Measurements from ENCODE around the gene SETBP1.

The SETBP1 gene

DNA sequence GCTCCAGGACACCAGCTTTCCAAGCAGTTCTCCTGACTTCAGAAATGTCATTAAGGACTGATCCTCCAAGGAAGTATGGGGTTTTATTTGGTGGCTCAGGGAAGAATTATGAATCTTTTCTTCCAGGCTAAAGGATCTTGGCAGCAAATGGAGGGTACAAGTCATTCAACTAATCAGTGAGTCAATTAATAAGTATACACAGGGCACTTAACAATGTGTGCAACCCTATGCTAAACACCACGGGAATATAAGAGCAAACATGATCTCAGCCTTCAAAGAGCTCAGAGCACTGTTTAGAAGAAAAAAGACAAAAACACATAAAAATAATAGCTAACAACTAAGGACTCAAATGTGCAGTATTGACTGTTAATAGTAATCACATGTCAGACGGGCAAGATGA is 234.5 kb downstream of the SETBP1 start:
- DNase-seq = no peak

- no peak for DNase-seq
Measured at GRCh38 chr18:44915661-44916060, 235.0 kb downstream of the SETBP1 start.

DNA sequence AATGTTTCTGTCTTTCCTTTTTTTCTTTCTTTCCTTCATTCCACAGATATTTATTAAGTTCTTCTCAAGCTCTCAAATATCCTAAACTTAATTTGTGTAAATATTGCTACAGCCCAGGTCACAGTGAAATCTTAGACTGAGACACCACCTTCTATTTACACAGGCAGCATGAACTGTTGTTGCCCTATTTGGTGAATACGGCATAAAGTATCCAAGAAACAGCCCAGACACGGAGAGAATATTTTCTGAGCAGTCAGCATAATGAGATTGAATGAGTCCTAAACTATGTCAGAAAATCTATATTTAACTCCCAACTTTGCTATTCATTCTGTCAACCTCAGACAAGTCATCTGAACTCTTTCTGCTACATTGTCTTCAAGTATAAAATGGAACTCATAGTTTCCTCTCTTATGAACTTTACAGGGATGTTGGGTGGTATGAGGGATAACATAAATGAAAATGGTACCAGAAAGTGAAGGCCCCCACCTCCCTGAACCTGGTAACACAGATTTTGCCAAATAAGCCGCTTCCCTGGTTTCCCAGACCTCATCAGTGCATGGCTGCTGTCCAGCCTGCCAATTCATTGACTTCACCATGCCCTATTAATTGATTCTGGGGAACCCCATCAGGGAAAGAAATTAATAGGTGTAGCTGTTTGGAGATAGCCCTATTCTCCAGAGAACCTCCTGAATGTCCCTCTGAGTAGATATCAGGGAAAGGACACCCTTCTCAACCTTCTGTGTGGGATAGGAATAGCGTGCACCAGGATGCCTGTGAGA is 235.9 kb downstream of the SETBP1 start:
- no peak for DNase-seq

DNA sequence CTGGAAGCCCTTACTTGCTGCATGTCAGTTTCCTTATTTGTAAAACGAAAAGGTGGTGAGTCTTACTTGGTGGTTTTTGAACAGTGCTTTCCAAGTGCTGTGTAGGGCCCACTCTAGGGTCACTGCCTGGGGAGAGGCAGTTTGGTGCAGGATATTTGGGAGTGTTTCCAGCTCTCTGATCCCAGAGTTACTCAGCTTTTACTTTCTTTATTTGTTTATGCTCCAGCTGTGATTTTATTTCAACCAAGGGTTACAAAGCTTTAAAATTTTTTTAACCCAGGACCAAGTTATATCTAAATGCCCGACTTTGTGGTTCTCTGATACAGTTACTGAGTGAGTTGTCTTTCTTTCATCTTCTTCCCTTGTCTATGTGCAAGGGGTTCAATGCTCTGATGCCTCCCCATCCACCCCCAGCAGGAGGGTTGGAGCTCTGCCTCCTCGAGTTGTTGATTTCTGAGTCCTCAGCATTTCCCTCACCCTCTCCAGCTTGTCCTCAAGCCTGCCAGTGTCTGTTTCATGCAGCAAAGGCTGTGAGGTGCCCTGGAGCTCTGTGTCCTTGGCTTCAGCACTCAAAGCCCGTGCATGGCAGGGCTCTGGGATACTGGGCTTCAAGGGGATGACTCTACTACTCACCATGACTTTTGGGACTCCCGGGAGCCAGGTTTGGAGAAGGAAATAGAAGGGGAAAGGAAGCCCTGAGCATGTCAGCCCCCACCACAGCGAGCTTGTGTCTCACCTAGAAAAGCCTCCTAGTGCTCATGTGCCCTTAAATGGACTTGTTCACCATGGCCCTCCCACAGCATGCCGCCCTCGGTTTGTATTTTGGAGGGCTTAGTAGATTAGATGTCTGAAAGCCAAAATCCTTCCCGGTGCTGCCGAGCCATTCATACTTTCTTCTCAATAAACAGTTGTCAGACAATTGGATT is 236.8 kb downstream of the SETBP1 start:
- no peak for DNase-seq

- no peak for DNase-seq
Measured at GRCh38 chr18:44918142-44918476, 237.4 kb downstream of the SETBP1 start.

DNA sequence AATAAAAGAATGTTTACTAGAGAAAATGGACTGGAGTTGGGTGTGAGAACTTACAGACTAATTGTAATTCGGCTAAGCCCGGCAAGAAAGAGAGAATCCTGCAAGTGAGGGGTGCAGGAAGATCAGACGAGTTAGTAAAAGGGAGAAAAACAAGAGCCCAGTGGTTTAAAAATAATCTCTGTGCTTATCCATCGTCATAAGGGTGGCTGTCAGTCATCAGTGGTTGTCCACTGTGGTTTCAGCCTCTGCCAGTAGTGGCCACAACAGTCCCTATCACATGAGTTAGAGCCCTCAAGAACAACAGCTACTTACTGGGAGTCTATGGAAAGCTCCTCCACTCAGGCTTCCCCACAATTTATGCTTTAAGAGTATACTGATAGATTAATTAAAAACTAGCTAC is 239.8 kb downstream of the SETBP1 start:
- no peak for DNase-seq

DNA sequence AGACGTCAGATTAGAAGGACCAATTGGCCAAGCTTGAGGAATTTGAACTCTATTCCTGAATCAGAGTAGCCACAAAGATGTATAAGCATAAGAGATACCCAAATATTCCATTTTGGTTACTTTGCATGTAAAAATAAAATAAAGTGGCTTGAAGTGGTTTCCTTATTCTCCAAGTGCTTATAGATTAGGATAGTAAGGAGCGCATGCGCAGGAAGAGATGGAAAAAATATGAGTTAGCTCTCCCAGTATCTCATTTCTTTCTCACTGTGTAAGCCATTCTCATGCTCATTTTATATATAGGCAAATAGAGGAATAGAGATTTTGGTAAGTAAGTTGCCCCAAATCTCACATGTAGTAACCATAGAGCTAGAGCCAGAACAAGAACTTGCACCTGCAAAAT is 241.3 kb downstream of the SETBP1 start:
- DNase-seq = no peak

- no peak for DNase-seq
Measured at GRCh38 chr18:44922968-44923367, 242.3 kb downstream of the SETBP1 start.

DNA sequence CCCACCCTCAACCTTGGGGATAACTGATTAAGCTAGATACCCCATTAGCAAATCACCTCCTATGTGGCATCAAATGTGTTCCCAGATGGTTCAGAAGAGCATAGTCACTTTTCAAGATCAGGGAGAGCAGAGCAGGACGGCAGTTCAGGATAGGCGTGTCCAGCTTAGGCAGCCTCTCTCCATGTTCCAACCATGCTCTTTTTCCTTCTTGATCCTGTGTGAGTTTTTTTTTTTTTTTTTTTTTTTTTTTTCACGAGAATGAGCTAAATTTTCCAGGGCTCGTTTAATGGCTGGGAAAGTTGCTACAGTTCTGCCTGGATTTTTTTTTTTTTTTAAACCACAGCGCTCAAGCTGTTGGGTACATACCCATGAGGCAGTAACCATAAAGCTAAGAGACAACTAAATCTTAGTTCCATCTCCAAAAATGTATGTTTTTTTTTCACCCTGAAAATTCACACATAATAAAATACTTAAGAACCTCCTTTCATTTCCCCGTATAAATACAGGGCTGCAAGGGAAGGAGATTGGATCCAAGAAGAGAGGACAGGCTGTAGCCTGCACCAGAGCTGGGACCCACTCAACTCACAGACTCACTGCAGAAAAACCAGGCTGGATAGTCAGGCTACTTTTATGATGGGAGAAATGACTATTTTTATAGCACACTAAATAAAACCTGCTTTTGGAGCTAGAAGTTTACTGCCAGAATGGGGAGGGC is 244.3 kb downstream of the SETBP1 start:
- no peak for DNase-seq

- DNase-seq = no peak
Measured at GRCh38 chr18:44927127-44927849, 246.6 kb downstream of the SETBP1 start.

DNA sequence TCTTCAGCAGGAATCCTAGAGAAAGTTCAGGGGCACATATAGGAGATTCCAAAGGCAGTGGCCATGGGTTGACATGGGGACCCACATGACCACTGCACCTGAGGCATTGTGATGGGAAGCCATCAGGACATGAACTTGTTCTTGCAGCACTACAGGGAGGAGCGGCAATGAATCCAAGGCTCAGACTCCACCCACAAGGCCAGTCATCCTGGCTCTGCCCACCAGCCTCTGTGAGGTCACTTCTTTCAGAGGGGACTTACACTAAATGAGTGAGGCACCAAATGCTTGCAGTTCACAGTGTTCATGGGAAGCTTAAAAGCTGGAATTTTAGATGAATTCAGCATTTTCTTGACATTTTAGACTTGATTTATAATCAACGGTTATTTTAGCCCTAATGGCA is 254.2 kb downstream of the SETBP1 start:
- no peak for DNase-seq

- no peak for DNase-seq
Measured at GRCh38 chr18:44935455-44935854, 254.8 kb downstream of the SETBP1 start.

DNA sequence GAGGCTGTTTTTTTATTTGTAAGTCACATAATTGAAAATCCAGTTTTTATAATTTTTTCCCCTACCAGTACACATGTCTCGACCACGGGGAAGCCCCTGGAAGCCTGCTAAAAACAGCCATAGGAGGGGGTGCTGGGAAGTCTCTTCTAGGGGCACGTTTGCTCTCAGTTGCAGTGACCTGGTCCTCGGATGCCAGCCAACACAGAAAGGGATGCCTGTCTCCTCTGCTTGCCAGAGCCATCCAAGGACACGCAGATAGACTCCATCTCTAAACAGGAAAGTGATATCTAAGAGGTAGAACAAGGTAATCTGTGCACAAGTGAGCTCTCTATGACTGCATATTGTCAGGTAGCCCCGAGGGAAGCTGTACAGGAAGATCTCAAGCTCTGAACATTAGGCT is 255.8 kb downstream of the SETBP1 start:
- no peak for DNase-seq

DNA sequence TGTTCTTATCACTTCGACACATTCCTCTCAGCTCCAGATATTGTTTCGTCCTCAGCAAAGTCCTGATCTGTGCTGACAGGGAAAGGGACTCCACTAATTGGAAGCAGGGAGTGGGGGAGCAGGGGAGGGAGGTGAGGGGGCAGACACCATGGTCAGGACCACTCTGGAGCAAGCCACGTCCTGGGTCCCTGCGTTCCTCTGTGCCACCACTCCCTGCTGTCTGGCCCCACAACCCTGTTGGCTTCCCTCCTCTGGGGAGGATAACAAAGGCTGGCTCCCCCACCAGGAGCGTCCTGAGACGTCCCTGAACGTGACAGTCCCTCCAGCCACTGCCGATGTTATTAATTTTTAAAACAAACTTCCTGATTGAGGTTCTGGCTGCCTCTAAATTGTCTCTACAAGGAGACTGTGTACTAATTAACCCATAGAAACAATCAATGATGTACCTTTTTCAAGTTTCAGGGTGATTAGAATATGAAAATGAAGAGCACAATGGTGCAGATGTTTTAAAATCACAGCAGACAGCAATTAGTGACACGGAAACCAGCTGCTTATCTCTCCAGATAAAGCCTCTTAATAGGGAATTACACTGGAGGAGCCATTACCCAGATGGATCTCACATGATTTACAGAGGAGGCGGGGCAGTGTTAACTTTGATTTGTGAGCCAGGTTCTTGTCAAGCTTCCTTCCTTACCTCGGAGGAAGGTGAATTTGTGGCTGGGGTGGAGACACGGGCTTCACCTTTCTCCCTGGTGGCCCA is 257.5 kb downstream of the SETBP1 start:
- no peak for DNase-seq

- no peak for DNase-seq
Measured at GRCh38 chr18:44938720-44939665, 258.3 kb downstream of the SETBP1 start.

GRCh38 chr18:44941516-44941915 is 260.8 kb downstream of the SETBP1 start:
- no peak for DNase-seq

- no peak for DNase-seq
Measured at GRCh38 chr18:44942073-44942472, 261.4 kb downstream of the SETBP1 start.

DNA sequence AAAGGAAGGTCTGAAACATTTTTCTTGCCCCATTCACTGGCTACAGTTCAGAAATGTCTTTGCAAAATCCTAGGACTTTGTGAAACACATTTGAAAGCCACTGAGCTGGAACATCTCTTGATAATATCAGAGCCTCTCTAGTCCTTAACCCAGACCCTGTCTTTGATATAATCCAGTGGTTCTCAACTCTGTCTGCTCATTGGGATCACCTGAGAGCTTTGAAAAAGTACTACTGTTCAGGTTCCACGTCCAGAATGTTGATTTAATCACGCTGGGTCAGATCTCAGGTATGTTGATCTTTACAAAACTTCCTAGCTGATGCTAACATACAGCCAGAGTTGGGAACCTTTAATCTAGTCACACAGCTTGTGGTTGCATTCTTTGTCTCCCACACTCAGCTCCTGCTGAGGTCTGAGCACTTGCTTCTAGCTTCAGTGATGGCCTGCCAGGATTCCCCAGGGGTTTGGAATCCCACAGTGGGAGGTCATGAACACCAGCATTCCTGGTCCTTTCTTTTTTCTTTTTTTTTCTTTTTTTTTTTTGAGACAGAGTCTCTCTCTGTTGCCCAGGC is 262.7 kb downstream of the SETBP1 start:
- no peak for DNase-seq

GRCh38 chr18:44944461-44944860 is 263.8 kb downstream of the SETBP1 start:
- no peak for DNase-seq

GRCh38 chr18:44945888-44946401 is 265.3 kb downstream of the SETBP1 start:
- DNase-seq = no peak

Data from T1000 (cell line).